ENCODE results near the gene EPS15. TPM values are rescaled to one million over a fixed set of nuclear protein-coding genes. Genes with fewer than 3 reads are reported as not detected.

Gene EPS15
- total and polyA plus RNA-seq, 2 of the 8 experiments (the other 6 are each of a cell fraction or from before 2014, with no cell fraction given), result 15.9 to 57.2 TPM

DNA sequence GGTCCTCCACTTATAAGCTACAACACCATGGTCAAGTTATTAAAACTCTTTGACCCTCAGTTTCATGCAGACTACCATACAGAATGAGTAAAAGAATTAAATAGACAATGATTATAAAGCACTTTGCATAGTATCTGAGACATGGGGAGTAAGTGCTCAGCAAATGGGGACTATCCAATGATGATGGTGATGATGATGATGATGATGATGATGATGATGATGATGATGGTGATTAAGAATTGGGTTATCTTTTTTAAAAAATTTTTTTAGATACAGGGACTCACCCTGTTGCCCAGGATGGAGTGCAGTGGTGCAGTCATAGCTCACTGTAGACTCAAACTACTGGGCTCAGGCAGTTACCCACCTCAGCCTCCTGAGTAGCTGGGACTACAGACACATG, 8.1 kb upstream of the EPS15 start:
- Histone ChIP-seq H3K27ac (ENCODE audit: low read depth, low read length) (no peak overlapping the region), H3K14ac (ENCODE audit: insufficient read length) (no peak overlapping the region), H2BK5ac (ENCODE audit: low read depth, low read length) (no peak overlapping the region), H3K23me2 (ENCODE audit: low read depth, low read length) (no peaks in the 10 kb centered on the region), H4K20me1 (replicated peaks in 1 of 2; ENCODE audit: control insufficient read depth in 1 of 2, insufficient read depth in 2 of 2, low read length in 2 of 2) (no peaks in the 10 kb centered on the region), H3K4ac (replicated peaks; ENCODE audit: insufficient read length, low read depth, low read length) (no peak overlapping the region), H2BK15ac (ENCODE audit: low read length) (no peak overlapping the region), H3K56ac (replicated peaks; ENCODE audit: insufficient read length, low read depth, low read length) (no peak overlapping the region), H2BK12ac (ENCODE audit: low read depth, low read length) (no peak overlapping the region), H2AK5ac (ENCODE audit: low read depth, low read length) (no peak overlapping the region), H2BK20ac (ENCODE audit: low read length) (no peak overlapping the region), H3K4me2 (ENCODE audit: insufficient read depth in 1 of 2, low read depth in 2 of 2, low read length in 2 of 2) (no peak overlapping the region), H3K4me1 (replicated peaks in 1 of 4; ENCODE audit: control insufficient read depth in 3 of 4, insufficient read depth in 4 of 4, low read length in 3 of 4) (no peaks in the 10 kb centered on the region), H3K79me2 (ENCODE audit: control insufficient read depth in 1 of 2, insufficient read depth in 2 of 2, low read length in 2 of 2) (no peaks in the 10 kb centered on the region), H3K79me1 (ENCODE audit: low read depth, low read length) (no peaks in the 10 kb centered on the region), H3K23ac (ENCODE audit: insufficient read length) (no peak overlapping the region), H3K9me3 (ENCODE audit: insufficient read depth in 2 of 2, low read depth in 1 of 2, low read length in 1 of 2) (no peaks in the 10 kb centered on the region), H4K5ac (ENCODE audit: insufficient read length, low read depth, low read length) (no peak overlapping the region), H3K18ac (ENCODE audit: extremely low read depth, low read length) (no peak overlapping the region), H3K9ac (replicated peaks in 1 of 4; ENCODE audit: extremely low read depth in 1 of 4, low read depth in 3 of 4, low read length in 3 of 4) (no peak overlapping the region), H4K8ac (ENCODE audit: extremely low read depth, insufficient read depth, low read length) (no peak overlapping the region), H3K36me3 (ENCODE audit: control insufficient read depth in 2 of 4, insufficient read depth in 4 of 4, low read length in 3 of 4) (no peaks in the 10 kb centered on the region), H3K4me3 (ENCODE audit: extremely low read depth in 1 of 4, insufficient read depth in 2 of 4, low read depth in 3 of 4, low read length in 4 of 4) (no peak overlapping the region), H3K27me3 (replicated peaks in 1 of 4; ENCODE audit: control insufficient read depth in 3 of 4, extremely low read depth in 1 of 4, insufficient read depth in 3 of 4, low read length in 3 of 4) (no peaks in the 10 kb centered on the region), H2BK120ac (replicated peaks; ENCODE audit: low read depth, low read length) (no peak overlapping the region), H2AFZ (ENCODE audit: low read length) (no peak overlapping the region), H4K91ac (replicated peaks; ENCODE audit: insufficient read length, low read length) (no peak overlapping the region)
- ChIA-PET POLR2A (ENCODE audit: partially characterized antibody) (interaction anchor here (0.7 kb wide), 1 partner anchor 199 kb away, joined by 3 read pairs; no protein-coding TSS in a partner anchor), CTCF (ENCODE audit: partially characterized antibody) (interaction anchor here (3.2 kb wide), 1 partner anchor 9 kb away, joined by 13 read pairs; no protein-coding TSS in a partner anchor)
- TF ChIP-seq KDM5A (IDR thresholded peaks at IDR 0.05; ENCODE audit: low read length) (no peak), SRF (IDR thresholded peaks at IDR 0.05; ENCODE audit: low read depth, low read length) (no peak), TBP (IDR thresholded peaks at IDR 0.05; ENCODE audit: low read depth, low read length) (no peak)
- FAIRE-seq, result no peak
- no peak for DNase-seq (ENCODE audit: low read depth in 1 of 2, low spot score in 2 of 2)

Measured in H1 (cell line).